ENCODE results near the gene SKIC8. TPM values are rescaled to one million over a fixed set of nuclear protein-coding genes. Genes with fewer than 3 reads are reported as not detected.

Gene SKIC8
- total RNA-seq, 1 donor from 2014 or later, result 38.3 TPM

GRCh38 chr15:78291052-78291451 lies 8.4 kb downstream of the SKIC8 start:
- ATAC-seq, result no peak

GRCh38 chr15:78290222-78290621 lies 9.2 kb downstream of the SKIC8 start:
- peak; percentile 43 for ATAC-seq

- no peak for ATAC-seq
These were observed 14.7 kb downstream of the SKIC8 start for GRCh38 chr15:78284758-78285157.

- ATAC-seq, result no peak
These were observed 17.1 kb downstream of the SKIC8 start for GRCh38 chr15:78282324-78282723.

GRCh38 chr15:78280319-78281072 lies 18.9 kb downstream of the SKIC8 start:
- ATAC-seq, result no peak

GRCh38 chr15:78276064-78276943 lies 23.1 kb downstream of the SKIC8 start:
- no peak for ATAC-seq

GRCh38 chr15:78274994-78275393 lies 24.4 kb downstream of the SKIC8 start:
- no peak for ATAC-seq

GRCh38 chr15:78272776-78273175 lies 26.6 kb downstream of the SKIC8 start:
- no peak for ATAC-seq

- ATAC-seq, result no peak
These were observed 27.1 kb downstream of the SKIC8 start for GRCh38 chr15:78272316-78272715.

- ATAC-seq, result no peak
These were observed 32.6 kb downstream of the SKIC8 start for GRCh38 chr15:78266806-78267205.

GRCh38 chr15:78266229-78266628 lies 33.2 kb downstream of the SKIC8 start:
- peak; percentile 47 for ATAC-seq

- peak; percentile 77 for ATAC-seq
These were observed 33.6 kb downstream of the SKIC8 start for GRCh38 chr15:78265752-78266224.

GRCh38 chr15:78265137-78265460 lies 34.3 kb downstream of the SKIC8 start:
- no peak for ATAC-seq

- ATAC-seq, result peak; percentile 15
These were observed 34.9 kb downstream of the SKIC8 start, which contains the start of gene DNAJA4 for GRCh38 chr15:78264304-78265136. Gene DNAJA4 (plus strand): TSS chr15:78264562. CDS start chr15:78264764, 202 bp downstream.

GRCh38 chr15:78263907-78264303 lies 35.5 kb downstream of the SKIC8 start:
- ATAC-seq, result peak; percentile 59

GRCh38 chr15:78263351-78263781 lies 36.0 kb downstream of the SKIC8 start:
- ATAC-seq, result no peak

GRCh38 chr15:78261062-78261461 lies 38.3 kb downstream of the SKIC8 start:
- ATAC-seq, result no peak

- ATAC-seq, result no peak
These were observed 38.9 kb downstream of the SKIC8 start for GRCh38 chr15:78260489-78260888.

- ATAC-seq, result no peak
These were observed 40.2 kb downstream of the SKIC8 start for GRCh38 chr15:78259232-78259631.

- ATAC-seq, result no peak
These were observed 41.7 kb downstream of the SKIC8 start for GRCh38 chr15:78257681-78258080.

GRCh38 chr15:78256044-78256437 lies 43.4 kb downstream of the SKIC8 start:
- ATAC-seq, result no peak

GRCh38 chr15:78255421-78256043 lies 43.9 kb downstream of the SKIC8 start:
- no peak for ATAC-seq

Data from esophagus mucosa (tissue), 1 donor.